GM12892 (cell line): ENCODE data around the gene PPP6R1.

ENCODE experiments used
- DNase-seq: peaks from one replicate; pipeline ENCODE4 v3.0.0; 2011; ENCODE audit not compliant: insufficient read length
- FAIRE-seq: peaks from 2 replicates; lab custom pipeline; 2011; peaks lifted over from hg19 to GRCh38; lab: Jason Lieb, UNC
- POLR2A ChIP-seq: IDR thresholded peaks from 2 replicates; pipeline ENCODE4 v1.6.1; 2011; ENCODE audit warnings: low read depth, low read length, control low read depth
- POLR2AphosphoS5 ChIP-seq: IDR thresholded peaks from 2 replicates; pipeline ENCODE4 v1.6.1; 2011; ENCODE audit warnings: low read depth, low read length, control low read depth
- TAF1 ChIP-seq: IDR thresholded peaks from 2 replicates; pipeline ENCODE4 v1.6.1; 2011; ENCODE audit warnings: low read depth, mild to moderate bottlenecking, control low read depth, low read length, borderline replicate concordance

The PPP6R1 gene

DNA sequence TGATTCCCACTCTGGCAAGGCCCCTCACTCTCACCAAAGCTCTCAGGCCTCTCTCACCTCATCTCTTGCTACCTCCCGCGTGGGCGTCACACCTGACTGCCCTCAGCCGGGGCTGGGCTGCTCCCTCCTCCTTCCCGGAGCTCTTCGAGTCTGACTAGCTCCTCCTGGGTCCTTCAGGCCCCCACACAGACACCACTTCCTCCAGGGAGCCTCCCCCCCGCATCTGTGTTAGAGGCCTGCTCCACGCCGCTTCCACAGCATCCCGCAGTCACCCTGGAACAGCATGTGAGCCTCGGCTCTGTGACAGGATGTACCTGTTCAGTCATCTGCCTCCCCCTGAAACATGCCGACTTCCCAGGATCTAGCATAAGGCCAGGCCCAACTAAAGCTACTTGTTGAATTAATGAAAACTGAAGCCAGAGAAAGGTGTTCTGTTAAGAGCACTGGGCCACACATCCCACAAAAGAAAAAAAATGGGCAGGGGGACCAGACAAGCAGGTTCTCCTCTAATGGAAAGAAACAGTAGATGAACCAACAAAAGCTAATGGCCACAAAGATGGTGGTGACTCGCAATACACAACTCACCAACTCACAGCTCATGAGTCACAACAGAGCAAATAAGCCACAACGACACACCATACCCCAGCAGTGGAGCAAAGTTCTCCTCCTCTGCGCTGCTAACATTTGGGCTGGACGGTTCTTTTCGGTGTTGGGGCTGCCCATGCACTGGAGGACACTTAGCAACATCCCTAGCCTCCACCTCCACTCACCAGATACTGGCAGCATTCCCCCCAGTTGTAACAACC is 3.0 kb downstream of the PPP6R1 start:
- no peak for DNase-seq
- TF ChIP-seq POLR2A: no peak; the same call in 1 of the 2 replicates
- no peak for TF ChIP-seq POLR2AphosphoS5
- TF ChIP-seq TAF1: no peak

DNA sequence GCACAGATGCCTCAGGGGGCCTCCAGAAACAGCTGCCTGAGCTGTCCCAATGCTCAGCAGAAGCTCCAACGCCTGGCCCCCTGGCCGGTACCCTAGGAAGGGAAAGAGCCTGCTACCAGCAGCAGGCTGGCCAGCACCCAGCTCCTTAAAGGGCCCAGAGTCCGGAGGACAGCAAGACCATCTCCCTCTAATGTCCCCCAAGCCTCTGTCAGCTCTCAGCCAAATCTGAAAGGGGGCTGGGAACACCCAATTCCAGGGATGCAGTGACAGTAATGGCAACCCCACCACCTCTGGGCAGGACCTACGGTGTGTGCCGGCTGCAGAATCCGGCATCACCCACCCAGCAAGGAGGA is 4.2 kb downstream of the PPP6R1 start:
- FAIRE-seq: no peak
- TF ChIP-seq POLR2A (no peak), TAF1 (no peak), POLR2AphosphoS5 (no peak)
- DNase-seq: no peak

More for the DNA sequence above, 3.0 kb downstream of the PPP6R1 start:
- peak; percentile 79 for FAIRE-seq

DNA sequence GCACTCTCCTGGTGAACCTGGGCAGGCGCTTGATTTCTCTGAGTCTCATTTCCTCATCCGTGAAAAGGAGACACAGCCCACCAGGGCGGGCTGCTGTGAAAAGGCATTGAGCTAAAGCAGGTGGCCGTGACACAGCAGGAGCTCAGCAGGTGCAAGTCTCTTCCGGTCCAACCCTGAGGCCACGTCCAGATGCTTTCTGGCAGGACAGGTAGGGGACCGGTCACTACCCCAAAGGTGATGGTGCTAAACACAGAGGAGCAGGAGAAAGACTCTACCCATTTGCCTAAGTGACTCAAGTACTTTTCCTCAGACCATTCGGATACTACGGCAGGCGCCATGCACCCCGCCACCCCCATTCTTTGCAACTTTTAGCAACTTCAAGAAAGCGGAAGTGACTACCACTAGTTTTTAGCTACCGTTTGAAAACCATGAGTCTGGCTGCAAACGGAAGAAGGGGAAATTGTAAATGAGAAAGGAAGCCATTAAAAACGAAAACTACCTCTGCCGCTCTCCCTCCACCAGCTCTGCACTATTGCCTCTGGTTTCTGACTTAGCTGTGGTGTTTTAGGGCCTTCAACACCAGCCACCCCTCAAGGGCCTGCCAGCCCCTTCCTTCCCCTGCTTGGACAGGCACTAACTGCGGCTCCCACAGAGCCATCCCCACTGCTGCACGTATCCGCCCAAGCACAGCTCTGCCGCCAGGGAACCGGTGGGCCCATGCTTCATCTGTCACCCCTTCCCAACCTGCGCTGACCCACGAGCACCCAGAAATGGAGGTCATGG is 4.8 kb downstream of the PPP6R1 start:
- peak; percentile 69 for DNase-seq
- FAIRE-seq: peak; percentile 90
- TF ChIP-seq TAF1: peak; percentile 51
- TF ChIP-seq POLR2A: no peak; the same call in 1 of the 2 replicates
- TF ChIP-seq POLR2AphosphoS5: peak; percentile 83

DNA sequence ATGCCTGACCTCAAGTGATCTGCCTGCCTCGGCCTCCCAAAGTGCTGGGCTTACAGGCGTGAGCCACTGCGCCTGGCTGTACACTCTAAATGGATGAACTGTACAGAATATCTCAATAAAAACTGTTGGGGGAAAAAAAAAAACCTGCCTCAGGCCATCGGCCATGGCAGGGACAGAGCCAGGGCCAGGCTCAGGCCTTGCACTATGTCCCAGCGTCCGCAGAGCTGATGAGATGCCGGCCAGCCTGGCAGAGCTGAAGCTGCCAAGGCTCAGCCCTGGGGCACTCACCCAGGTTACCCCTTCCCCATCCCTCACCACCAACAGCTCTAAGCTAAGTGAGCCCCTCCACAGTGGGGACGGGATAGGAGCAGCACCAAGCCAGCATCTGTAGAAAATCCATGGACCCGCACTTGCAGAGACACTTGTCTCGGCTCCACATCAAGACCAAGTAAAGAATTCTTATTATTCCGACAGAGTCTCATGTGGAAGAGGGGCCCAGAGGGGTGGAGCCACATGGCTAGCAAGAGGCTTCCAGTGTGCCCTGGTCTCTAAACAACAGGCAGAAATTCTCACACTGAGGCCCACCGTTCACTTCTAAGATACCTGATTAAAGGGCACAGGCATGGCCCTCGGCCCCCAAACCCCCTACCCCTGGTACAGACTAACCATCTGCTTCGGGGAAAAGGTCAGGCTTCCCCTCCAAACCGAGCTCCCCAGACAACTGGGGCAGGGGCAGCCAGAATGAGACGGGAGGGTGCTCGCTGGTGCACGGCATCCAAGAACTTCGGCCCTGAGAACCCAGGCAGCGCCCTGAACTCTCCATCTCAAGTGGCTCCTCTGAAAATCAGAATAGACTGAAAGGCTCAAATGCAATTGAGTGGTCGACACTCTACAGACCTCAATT is 5.8 kb downstream of the PPP6R1 start:
- DNase-seq: no peak
- TF ChIP-seq POLR2AphosphoS5: no peak
- no peak for TF ChIP-seq POLR2A
- no peak for TF ChIP-seq TAF1
- FAIRE-seq: no peak

DNA sequence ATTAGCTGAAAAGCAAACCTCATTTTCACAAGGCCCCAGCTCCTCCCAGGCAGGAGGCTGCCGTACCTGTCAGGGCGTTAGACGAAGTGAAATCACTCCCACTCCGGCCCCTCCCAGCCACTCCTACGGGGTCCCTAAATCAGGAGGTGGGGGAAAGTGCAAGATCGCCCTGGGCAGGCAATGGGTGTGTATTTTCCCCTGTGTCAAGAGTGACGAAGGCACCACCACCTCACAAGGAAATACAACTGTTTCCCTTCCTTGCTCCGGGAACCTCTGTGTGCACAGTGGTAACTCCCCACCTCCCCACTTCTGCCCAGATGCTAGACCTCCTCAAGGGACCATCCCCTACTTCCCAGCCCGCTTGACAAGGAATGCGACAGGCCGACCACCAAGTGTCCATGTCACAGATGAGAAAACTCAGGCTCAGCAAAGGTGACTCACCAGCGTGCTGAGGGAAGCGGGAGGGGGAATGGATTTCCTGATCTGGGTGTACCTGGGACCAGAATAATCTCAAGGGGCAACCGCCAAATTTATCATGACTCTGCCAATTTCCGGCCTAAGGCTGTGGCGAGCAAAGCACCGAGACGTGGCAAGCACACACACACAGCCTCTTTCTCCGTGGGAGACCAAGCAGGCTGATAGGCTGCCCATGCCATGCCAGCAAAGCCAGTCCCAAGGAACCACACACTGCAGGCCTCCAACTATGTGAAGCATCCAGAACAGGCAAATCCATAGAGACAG is 7.3 kb downstream of the PPP6R1 start:
- TF ChIP-seq TAF1 (no peak), POLR2A (no peak), POLR2AphosphoS5 (no peak)
- peak; percentile 91 for FAIRE-seq
- no peak for DNase-seq

DNA sequence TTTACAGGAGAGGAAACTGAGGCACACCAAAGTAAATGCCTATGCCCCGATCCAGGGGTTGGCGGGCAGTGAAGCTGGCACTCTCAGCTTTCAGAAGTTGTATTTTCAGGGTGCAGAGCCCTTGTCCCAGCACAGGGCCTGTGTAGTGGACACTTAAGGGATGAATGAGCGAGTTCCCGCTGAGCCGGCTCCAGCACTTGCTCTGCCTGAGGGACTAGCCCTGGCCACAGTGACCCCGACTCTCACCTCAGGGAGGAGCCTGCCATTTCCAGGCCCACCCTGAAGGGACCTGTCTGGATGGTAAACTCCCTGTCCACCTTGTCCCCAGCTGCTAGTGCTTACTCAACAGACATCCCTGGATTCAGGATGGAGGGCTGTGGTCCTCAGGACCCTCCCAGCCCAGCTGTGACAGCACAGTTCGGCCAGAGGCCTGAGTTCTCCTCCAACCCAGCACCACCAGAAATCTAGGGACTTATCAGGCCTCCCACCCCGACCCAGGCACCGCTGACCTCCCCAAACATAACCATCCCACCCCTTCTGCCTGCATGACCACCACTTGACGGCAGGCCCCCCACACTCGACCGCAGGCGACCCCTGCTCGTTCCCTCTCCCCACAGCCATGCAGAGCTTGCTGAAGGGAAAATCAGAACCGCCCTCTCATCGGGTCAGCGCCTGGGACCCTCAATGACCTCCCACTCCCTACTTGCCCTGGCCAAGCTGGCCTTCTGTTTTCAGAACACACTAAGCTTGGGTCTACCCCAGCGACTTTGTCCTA is 8.4 kb downstream of the PPP6R1 start:
- TF ChIP-seq POLR2A (no peak), POLR2AphosphoS5 (no peak), TAF1 (no peak)
- FAIRE-seq: no peak
- no peak for DNase-seq

DNA sequence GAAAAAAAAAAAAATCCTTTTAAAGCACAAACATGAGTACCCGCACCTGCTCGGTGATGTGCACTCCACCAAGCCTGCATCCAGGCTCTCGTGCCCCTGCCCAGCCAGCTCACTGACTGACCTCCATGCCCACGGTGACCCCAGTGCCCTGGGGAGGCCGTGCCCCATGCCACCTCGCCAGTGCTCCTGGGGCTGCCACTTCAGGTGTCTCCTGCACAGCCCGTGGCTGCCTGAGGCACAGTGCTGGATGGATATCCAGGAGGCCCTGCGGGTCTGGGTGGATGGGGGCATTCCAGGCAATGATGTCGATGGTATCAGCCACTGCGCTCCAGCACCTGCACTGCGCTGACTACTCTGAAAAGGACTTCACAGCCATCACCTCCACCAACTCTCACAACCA is 9.0 kb downstream of the PPP6R1 start:
- TF ChIP-seq POLR2A: no peak
- no peak for TF ChIP-seq POLR2AphosphoS5
- no peak for TF ChIP-seq TAF1
- FAIRE-seq (no peak), DNase-seq (no peak)

DNA sequence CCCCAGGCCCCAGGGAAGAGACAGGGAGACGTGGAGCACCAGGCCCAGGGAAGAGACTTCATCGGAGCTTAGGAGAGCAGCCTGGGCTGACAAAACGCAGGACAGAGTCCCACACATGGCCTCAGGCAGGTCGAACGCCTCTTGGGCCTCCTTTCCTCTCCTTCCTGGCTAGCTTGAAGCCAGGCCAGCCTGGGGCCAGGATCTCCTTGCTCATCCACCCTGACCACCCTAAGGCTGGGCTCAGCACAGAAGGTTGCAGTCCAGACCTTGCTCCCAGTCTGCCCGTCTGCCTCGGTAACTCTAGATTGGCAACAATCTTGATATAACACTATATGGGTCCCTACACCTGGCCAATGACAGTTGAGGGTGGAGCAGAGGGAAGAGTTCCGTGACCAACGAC is 10.1 kb downstream of the PPP6R1 start:
- DNase-seq (no peak), FAIRE-seq (no peak)
- TF ChIP-seq POLR2A: no peak
- TF ChIP-seq POLR2AphosphoS5: no peak
- no peak for TF ChIP-seq TAF1

DNA sequence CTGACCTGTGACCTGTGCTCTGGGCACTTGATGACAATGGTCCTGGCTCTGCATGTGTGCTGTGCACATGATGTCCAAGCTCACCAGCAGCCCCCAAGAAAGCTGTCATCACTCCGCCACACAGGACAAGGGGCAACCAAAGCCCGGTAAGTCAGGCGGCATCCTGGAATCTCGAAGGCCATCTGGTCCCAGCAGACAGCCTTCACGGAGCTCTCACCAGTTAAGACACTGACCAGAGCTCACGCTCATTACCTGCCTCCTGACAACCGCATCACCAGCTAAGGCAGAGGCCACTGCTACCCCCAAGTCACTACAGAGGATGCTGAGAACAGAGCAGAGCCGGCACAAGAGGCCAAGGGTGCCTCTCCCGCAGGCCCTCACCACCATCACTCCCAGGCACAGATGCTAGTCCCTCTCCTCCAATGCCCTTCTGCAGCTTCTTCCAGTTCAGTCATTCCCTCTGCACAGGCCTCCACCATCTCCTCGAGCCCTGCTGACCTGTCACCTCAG is 10.6 kb downstream of the PPP6R1 start:
- DNase-seq (no peak), FAIRE-seq (no peak)
- TF ChIP-seq POLR2A (no peak), POLR2AphosphoS5 (no peak), TAF1 (no peak)

DNA sequence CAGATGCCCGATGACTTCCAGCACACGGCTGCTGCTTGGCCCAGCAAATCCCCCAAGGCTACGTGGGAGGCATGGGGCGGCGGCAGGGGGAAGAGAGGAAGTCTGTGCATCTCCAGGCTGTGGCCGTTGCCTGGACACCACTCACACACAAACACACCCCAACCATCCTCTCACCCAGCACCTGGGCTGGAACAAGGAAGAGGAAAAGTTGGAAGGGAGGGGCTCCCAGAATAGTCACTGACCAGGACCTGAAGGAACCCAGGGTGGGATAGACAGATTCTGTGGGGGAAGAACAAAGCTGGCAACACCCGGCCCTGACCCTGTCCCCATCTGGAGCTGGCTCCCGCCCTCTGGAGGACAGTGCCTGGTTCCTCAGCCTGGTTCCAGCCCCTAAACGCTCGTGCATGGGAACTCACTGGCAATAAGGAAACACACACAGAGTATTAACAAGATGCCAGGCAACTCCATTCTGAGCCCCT is 11.2 kb downstream of the PPP6R1 start:
- TF ChIP-seq POLR2AphosphoS5 (no peak), POLR2A (no peak), TAF1 (no peak)
- DNase-seq: no peak
- no peak for FAIRE-seq
